Stomach (tissue), 4 donors: Measurements from ENCODE around the gene ZBTB1.

Experiments
- EP300 ChIP-seq: sonication (generic); formaldehyde crosslinking; IDR thresholded peaks from one replicate; pipeline ENCODE4 v1.6.1; 2017; ENCODE audit warnings: antibody characterized with exemption
- POLR2A ChIP-seq, 4 donors: fragments of 450-650 bp; IDR thresholded peaks; one replicate each; pipeline ENCODE4 v1.6.1; 2016; ENCODE audit warnings: antibody characterized with exemption in 4 of 4, control low read depth in 2 of 4, mild to moderate bottlenecking in 1 of 4, moderate library complexity in 1 of 4
- POLR2AphosphoS5 ChIP-seq, 3 donors: sonication (generic); formaldehyde crosslinking; IDR thresholded peaks; one replicate each; pipeline ENCODE4 v1.6.1; 2016; ENCODE audit warnings: antibody characterized with exemption in 3 of 3
- TF ChIP-seq, protein P1 (sequence below), 7 experiments: fragments of 450-650 bp in 4 of 7; fragments of 200-600 bp in 3 of 7; sonication (generic) in 3 of 7; IDR thresholded peaks; one replicate each; pipeline ENCODE4 v1.5.1; 2016 to 2019; ENCODE audit warnings: antibody characterized with exemption in 7 of 7, control low read depth in 2 of 7, mild to moderate bottlenecking in 1 of 7

DNA sequence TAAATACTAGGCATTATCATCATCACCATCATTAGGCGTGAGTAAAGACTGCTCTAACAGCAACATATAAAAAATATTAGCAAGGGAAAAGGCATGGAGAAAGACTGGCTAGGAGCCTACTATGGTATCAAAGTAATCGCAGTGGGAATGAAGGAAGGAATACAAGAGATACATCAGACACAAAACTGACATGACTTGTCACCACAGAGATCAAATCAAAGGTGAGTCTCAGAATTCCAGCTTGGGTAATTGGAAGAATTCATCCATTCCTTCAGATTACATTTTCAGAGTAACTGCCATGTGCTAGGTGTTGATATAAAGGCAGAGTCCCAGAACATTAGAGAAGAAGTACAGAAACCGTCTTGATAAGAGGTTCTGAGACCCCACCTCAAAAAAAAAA is 11.1 kb upstream of the ZBTB1 start:
- TF ChIP-seq POLR2A (IDR thresholded peaks at IDR 0.05) (no peak), EP300 (no peak), POLR2AphosphoS5 (IDR thresholded peaks at IDR 0.05) (no peak)
- TF ChIP-seq, protein P1, sequence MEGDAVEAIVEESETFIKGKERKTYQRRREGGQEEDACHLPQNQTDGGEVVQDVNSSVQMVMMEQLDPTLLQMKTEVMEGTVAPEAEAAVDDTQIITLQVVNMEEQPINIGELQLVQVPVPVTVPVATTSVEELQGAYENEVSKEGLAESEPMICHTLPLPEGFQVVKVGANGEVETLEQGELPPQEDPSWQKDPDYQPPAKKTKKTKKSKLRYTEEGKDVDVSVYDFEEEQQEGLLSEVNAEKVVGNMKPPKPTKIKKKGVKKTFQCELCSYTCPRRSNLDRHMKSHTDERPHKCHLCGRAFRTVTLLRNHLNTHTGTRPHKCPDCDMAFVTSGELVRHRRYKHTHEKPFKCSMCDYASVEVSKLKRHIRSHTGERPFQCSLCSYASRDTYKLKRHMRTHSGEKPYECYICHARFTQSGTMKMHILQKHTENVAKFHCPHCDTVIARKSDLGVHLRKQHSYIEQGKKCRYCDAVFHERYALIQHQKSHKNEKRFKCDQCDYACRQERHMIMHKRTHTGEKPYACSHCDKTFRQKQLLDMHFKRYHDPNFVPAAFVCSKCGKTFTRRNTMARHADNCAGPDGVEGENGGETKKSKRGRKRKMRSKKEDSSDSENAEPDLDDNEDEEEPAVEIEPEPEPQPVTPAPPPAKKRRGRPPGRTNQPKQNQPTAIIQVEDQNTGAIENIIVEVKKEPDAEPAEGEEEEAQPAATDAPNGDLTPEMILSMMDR (IDR thresholded peaks at IDR 0.05), result no peak
